HT-29 (cell line): ENCODE measurements around the gene AOC1. TPM values are rescaled to one million over a fixed set of nuclear protein-coding genes. Genes with fewer than 3 reads are reported as not detected.

ENCODE experiments used
- DNase-seq: peaks from one replicate; pipeline ENCODE4 v3.0.0-alpha.2; 2015; ENCODE audit warnings: low spot score
- total RNA-seq: library from RNA; depleted of rRNA; stranded (reverse); fragments of >200 nt; shearing (Covaris generic); gene quantifications from 2 replicates; pipeline ENCODE4 v1.2.3, GENCODE V29; 2014; rRNA removed

Gene AOC1
- total RNA-seq, result 25.2 and 25.8 TPM in 2 replicates

GRCh38 chr7:150852371-150852905 lies at the start of gene AOC1:
Gene AOC1, plus strand, starts transcription at chr7:150852517. Its CDS starts 3,954 bp downstream, at chr7:150856471.
- DNase-seq, result peak; percentile 67

GRCh38 chr7:150803161-150803860 lies 49.0 kb upstream of the AOC1 start:
- no peak for DNase-seq

GRCh38 chr7:150804802-150805201 lies 47.5 kb upstream of the AOC1 start:
- no peak for DNase-seq

GRCh38 chr7:150805864-150806263 lies 46.5 kb upstream of the AOC1 start:
- no peak for DNase-seq

- DNase-seq, result no peak
Observed at GRCh38 chr7:150806454-150806853, 45.9 kb upstream of the AOC1 start.

GRCh38 chr7:150806863-150807262 lies 45.5 kb upstream of the AOC1 start:
- no peak for DNase-seq

GRCh38 chr7:150807616-150808438 lies 44.5 kb upstream of the AOC1 start:
- DNase-seq, result peak; percentile 51

GRCh38 chr7:150814328-150815001 lies 37.9 kb upstream of the AOC1 start:
- DNase-seq, result no peak

GRCh38 chr7:150818971-150819370 lies 33.3 kb upstream of the AOC1 start:
- no peak for DNase-seq

GRCh38 chr7:150820148-150820547 lies 32.2 kb upstream of the AOC1 start:
- DNase-seq, result no peak

GRCh38 chr7:150820578-150821198 lies 31.6 kb upstream of the AOC1 start:
- no peak for DNase-seq

- DNase-seq, result no peak
Observed at GRCh38 chr7:150823043-150823442, 29.3 kb upstream of the AOC1 start.

- no peak for DNase-seq
Observed at GRCh38 chr7:150823484-150824126, 28.7 kb upstream of the AOC1 start.

GRCh38 chr7:150824379-150825177 lies 27.7 kb upstream of the AOC1 start:
- DNase-seq, result no peak

- peak; percentile 11 for DNase-seq
Observed at GRCh38 chr7:150826061-150826849, 26.1 kb upstream of the AOC1 start.

GRCh38 chr7:150828384-150828783 lies 23.9 kb upstream of the AOC1 start:
- no peak for DNase-seq

GRCh38 chr7:150829426-150829825 lies 22.9 kb upstream of the AOC1 start:
- DNase-seq, result no peak

GRCh38 chr7:150830937-150831336 lies 21.4 kb upstream of the AOC1 start:
- peak; percentile 22 for DNase-seq

- no peak for DNase-seq
Observed at GRCh38 chr7:150831851-150832250, 20.5 kb upstream of the AOC1 start.
